M059J (cell line): ENCODE results near the gene FKBP2. TPM values are rescaled to one million over a fixed set of nuclear protein-coding genes. Genes with fewer than 3 reads are reported as not detected.

Experiments used
- DNase-seq: peaks from one replicate; pipeline ENCODE4 v3.0.0-alpha.2; 2012; ENCODE audit warnings: low read depth
- total RNA-seq: library from RNA; depleted of rRNA; stranded (reverse); fragments of >200 nt; shearing (Covaris generic); gene quantifications from 2 replicates; pipeline ENCODE4 v1.2.3, GENCODE V29; 2014

Gene FKBP2
- total RNA-seq, 1 experiment from 2014 or later = 100 TPM

- no peak for DNase-seq
These were observed 21.6 kb upstream of the FKBP2 start for GRCh38 chr11:64219354-64219684.

GRCh38 chr11:64219755-64220154 lies 21.1 kb upstream of the FKBP2 start:
- no peak for DNase-seq

- no peak for DNase-seq
These were observed 20.6 kb upstream of the FKBP2 start for GRCh38 chr11:64220271-64220670.

GRCh38 chr11:64220798-64221197 lies 20.1 kb upstream of the FKBP2 start:
- no peak for DNase-seq

- no peak for DNase-seq
These were observed 18.3 kb upstream of the FKBP2 start for GRCh38 chr11:64222651-64223000.

- no peak for DNase-seq
These were observed 17.8 kb upstream of the FKBP2 start for GRCh38 chr11:64223001-64223651.

- DNase-seq = peak; percentile 68
These were observed 16.6 kb upstream of the FKBP2 start for GRCh38 chr11:64224151-64224890.

GRCh38 chr11:64224891-64225607 lies 15.8 kb upstream of the FKBP2 start:
- no peak for DNase-seq

GRCh38 chr11:64225608-64226506 lies 15.0 kb upstream of the FKBP2 start, which contains the start of the genes NUDT22 and TRPT1:
TSS of gene NUDT22 (plus strand) at chr11:64226274. CDS start at chr11:64226653, 379 bp downstream.
TSS of gene TRPT1 (minus strand) at chr11:64226186. CDS start at chr11:64225860, 326 bp downstream.
- peak; percentile 80 for DNase-seq

- peak; percentile 32 for DNase-seq
These were observed 14.3 kb upstream of the FKBP2 start for GRCh38 chr11:64226507-64227051.

- DNase-seq = no peak
These were observed 13.4 kb upstream of the FKBP2 start for GRCh38 chr11:64227405-64227956.

- DNase-seq = no peak
These were observed 11.7 kb upstream of the FKBP2 start for GRCh38 chr11:64229090-64229743.

GRCh38 chr11:64229744-64230170 lies 11.1 kb upstream of the FKBP2 start:
- no peak for DNase-seq

GRCh38 chr11:64230171-64230984 lies 10.5 kb upstream of the FKBP2 start, which contains the start of gene DNAJC4:
TSS of gene DNAJC4 (plus strand) at chr11:64230548. CDS start at chr11:64230855, 307 bp downstream.
- DNase-seq = peak; percentile 94

- peak; percentile 41 for DNase-seq
These were observed 9.9 kb upstream of the FKBP2 start for GRCh38 chr11:64230985-64231365.

GRCh38 chr11:64231546-64231945 lies 9.3 kb upstream of the FKBP2 start:
- no peak for DNase-seq

GRCh38 chr11:64232182-64232966 lies 8.5 kb upstream of the FKBP2 start:
- DNase-seq = no peak

GRCh38 chr11:64232967-64233315 lies 8.0 kb upstream of the FKBP2 start:
- DNase-seq = no peak
